Stimulated activated naive CD8-positive, alpha-beta T cell treated with anti-CD3 and anti-CD28 coated beads, Interleukin-15, Interleukin-2, amounts not matched to agents 100 U/mL and 50 U/mL, for 24 hours (primary cell): ENCODE measurements around the gene AKAP17A.

Experiments used
- ATAC-seq: fragments of 150-1000 bp; cut with Tn5 transposase; one replicate; pipeline ENCODE4 v1.10.0; 2021
- DNase-seq: peaks from one replicate; pipeline ENCODE4 v3.0.0; 2021

AKAP17A gene

GRCh38 chrX:1582686-1583437 lies 8.5 kb upstream of the AKAP17A start:
- ATAC-seq (peak; percentile 80), DNase-seq (peak; percentile 35)

- DNase-seq = no peak
- no peak for ATAC-seq
Measured at GRCh38 chrX:1584237-1585011, 7.0 kb upstream of the AKAP17A start.

- ATAC-seq = no peak
- DNase-seq = no peak
Measured at GRCh38 chrX:1587161-1587560, 4.2 kb upstream of the AKAP17A start.

- ATAC-seq (no peak), DNase-seq (no peak)
Measured at GRCh38 chrX:1589356-1590130, 1.9 kb upstream of the AKAP17A start.

- peak; percentile 11 for ATAC-seq
- DNase-seq = peak; percentile 35
Measured at GRCh38 chrX:1591863-1592469, 562 bp downstream of the AKAP17A start.

- ATAC-seq = peak; percentile 33
- DNase-seq = peak; percentile 48
Measured at GRCh38 chrX:1592470-1593142, 1.2 kb downstream of the AKAP17A start.

GRCh38 chrX:1593286-1594271 lies 2.2 kb downstream of the AKAP17A start:
- DNase-seq (no peak), ATAC-seq (no peak)

GRCh38 chrX:1595711-1596060 lies 4.3 kb downstream of the AKAP17A start:
- ATAC-seq (no peak), DNase-seq (no peak)

GRCh38 chrX:1596676-1597344 lies 5.4 kb downstream of the AKAP17A start:
- no peak for DNase-seq
- no peak for ATAC-seq

- DNase-seq (no peak), ATAC-seq (no peak)
Measured at GRCh38 chrX:1597345-1598020, 6.1 kb downstream of the AKAP17A start.

- no peak for ATAC-seq
- DNase-seq = no peak
Measured at GRCh38 chrX:1598021-1598875, 6.8 kb downstream of the AKAP17A start.

GRCh38 chrX:1598876-1599790 lies 7.7 kb downstream of the AKAP17A start:
- no peak for ATAC-seq
- no peak for DNase-seq

- ATAC-seq (no peak), DNase-seq (no peak)
Measured at GRCh38 chrX:1599791-1600405, 8.5 kb downstream of the AKAP17A start.

GRCh38 chrX:1600406-1601050 lies 9.1 kb downstream of the AKAP17A start:
- no peak for ATAC-seq
- DNase-seq = no peak

GRCh38 chrX:1601051-1601767 lies 9.8 kb downstream of the AKAP17A start:
- ATAC-seq (no peak), DNase-seq (peak; percentile 1)

- ATAC-seq (no peak), DNase-seq (no peak)
Measured at GRCh38 chrX:1601768-1602085, 10.3 kb downstream of the AKAP17A start.
